Adrenal gland (tissue), 5 donors: ENCODE measurements around the gene LARGE1.

Experiments
- CTCF ChIP-seq, 6 experiments: fragments of 450-650 bp in 4 of 6; fragments of 200-600 bp in 2 of 6; sonication (generic) in 1 of 6; IDR thresholded peaks; 1 replicate in 5 of 6; 2 replicates in 1 of 6; pipeline versions ENCODE4 v1.5.1 to v1.8.0; 2016 to 2021; ENCODE audit warnings: antibody characterized with exemption in 6 of 6, mild to moderate bottlenecking in 2 of 6, moderate library complexity in 1 of 6
- POLR2A ChIP-seq, 2 donors: fragments of 450-650 bp; IDR thresholded peaks; one replicate each; pipeline ENCODE4 v1.6.1; 2017; ENCODE audit warnings: antibody characterized with exemption in 2 of 2, mild to moderate bottlenecking in 2 of 2, moderate library complexity in 1 of 2
- donor health status: DM: no; HTN: no; CAD: no.

DNA sequence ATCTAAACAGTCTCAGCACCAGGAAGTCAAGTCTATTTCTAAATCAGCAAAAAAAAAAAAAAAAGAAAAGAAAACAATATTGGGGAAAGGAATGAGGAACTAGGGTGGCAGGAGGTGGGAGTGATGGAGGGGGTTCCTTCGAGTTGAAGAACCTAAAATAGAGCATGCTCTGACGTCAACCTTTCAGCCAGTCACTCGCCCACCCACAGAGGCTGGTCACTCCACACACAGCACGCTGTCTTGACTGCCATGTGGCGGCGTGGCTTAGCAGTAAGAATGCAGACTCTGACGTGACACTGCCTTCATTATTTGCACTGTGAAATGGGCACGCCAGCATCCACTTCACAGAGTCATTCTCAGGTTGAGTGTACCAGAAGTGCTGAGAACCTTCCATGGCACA lies 48.3 kb downstream of the LARGE1 start:
- no peak for TF ChIP-seq POLR2A (IDR thresholded peaks at IDR 0.05)
- TF ChIP-seq CTCF (IDR thresholded peaks at IDR 0.05), result no peak
